ENCODE results near the gene KCTD12. TPM values are rescaled to one million over a fixed set of nuclear protein-coding genes. Genes with fewer than 3 reads are reported as not detected.

Gene KCTD12
- polyA plus RNA-seq, 3 donors = 30.9 to 67.1 (median 31.2) TPM

GRCh38 chr13:76868371-76868770, 17.8 kb downstream of the KCTD12 start:
- Mint-ChIP-seq H3K4me1 (peaks cover 16% of the 10 kb centered on the region), H3K9me3 (peaks cover 2 to 7% (median 4%) of the 10 kb centered on the region in 7 donors), H3K27me3 (ENCODE audit: low read depth in 3 of 3) (no peaks in the 10 kb centered on the region), H3K4me3 (no peak overlapping the region), H3K36me3 (peaks cover 2% of the 10 kb centered on the region in 2 donors), H3K27ac (no peak overlapping the region)
- H3K9ac ChIP-seq (ENCODE audit: insufficient read depth, low read length, poor library complexity, severe bottlenecking) = no peak overlapping the region
- no peak overlapping the region for H3K4me2 ChIP-seq (replicated peaks; ENCODE audit: extremely low read depth, low read length, poor library complexity, severe bottlenecking)
- no peaks in the 10 kb centered on the region for H3K36me3 ChIP-seq (replicated peaks in 1 of 2; ENCODE audit: control insufficient read depth in 1 of 2, insufficient read depth in 2 of 2, low read length in 2 of 2)
- H3K4me3 ChIP-seq (replicated peaks in 1 of 3; ENCODE audit: low read depth in 2 of 3, low read length in 3 of 3) = no peak overlapping the region
- intact Hi-C loops (cut with micrococcal nuclease) = no loop called here
- H3K79me2 ChIP-seq (ENCODE audit: insufficient read depth, low read length) = no peaks in the 10 kb centered on the region
- TF ChIP-seq CTCF (IDR thresholded peaks at IDR 0.05) = no peak
- no peak overlapping the region for H3K27ac ChIP-seq (ENCODE audit: low read depth in 1 of 2, low read length in 2 of 2)
- peaks cover 4 to 15% of the 10 kb centered on the region in 2 donors for H3K4me1 ChIP-seq (ENCODE audit: control insufficient read depth in 1 of 2, insufficient read depth in 2 of 2, low read length in 2 of 2)
- no peak overlapping the region for H2AFZ ChIP-seq (ENCODE audit: insufficient read depth, low read depth, low read length, poor library complexity, severe bottlenecking)
- no peaks in the 10 kb centered on the region for H3K27me3 ChIP-seq (ENCODE audit: control insufficient read depth in 2 of 2, insufficient read depth in 2 of 2, low read length in 2 of 2)
- DNase-seq = no peak
- H3K9me3 ChIP-seq (replicated peaks in 1 of 2; ENCODE audit: control insufficient read depth in 1 of 2, insufficient read depth in 1 of 2, low read length in 2 of 2) = no peaks in the 10 kb centered on the region
- H4K20me1 ChIP-seq (ENCODE audit: insufficient read depth, low read length) = no peaks in the 10 kb centered on the region

GRCh38 chr13:76865996-76866503, 20.2 kb downstream of the KCTD12 start:
- Histone ChIP-seq H3K4me2 (replicated peaks; ENCODE audit: extremely low read depth, low read length, poor library complexity, severe bottlenecking) (no peak overlapping the region), H4K20me1 (ENCODE audit: insufficient read depth, low read length) (no peaks in the 10 kb centered on the region), H3K27ac (ENCODE audit: low read depth in 1 of 2, low read length in 2 of 2) (no peak overlapping the region), H3K9ac (ENCODE audit: insufficient read depth, low read length, poor library complexity, severe bottlenecking) (no peak overlapping the region), H3K27me3 (ENCODE audit: control insufficient read depth in 2 of 2, insufficient read depth in 2 of 2, low read length in 2 of 2) (no peaks in the 10 kb centered on the region), H3K36me3 (replicated peaks in 1 of 2; ENCODE audit: control insufficient read depth in 1 of 2, insufficient read depth in 2 of 2, low read length in 2 of 2) (no peaks in the 10 kb centered on the region), H2AFZ (ENCODE audit: insufficient read depth, low read depth, low read length, poor library complexity, severe bottlenecking) (no peak overlapping the region), H3K79me2 (ENCODE audit: insufficient read depth, low read length) (no peaks in the 10 kb centered on the region), H3K4me1 (ENCODE audit: control insufficient read depth in 1 of 2, insufficient read depth in 2 of 2, low read length in 2 of 2) (no peaks in the 10 kb centered on the region), H3K4me3 (replicated peaks in 1 of 3; ENCODE audit: low read depth in 2 of 3, low read length in 3 of 3) (no peak overlapping the region), H3K9me3 (replicated peaks in 1 of 2; ENCODE audit: control insufficient read depth in 1 of 2, insufficient read depth in 1 of 2, low read length in 2 of 2) (no peaks in the 10 kb centered on the region)
- no peak for DNase-seq
- intact Hi-C loops (cut with micrococcal nuclease) = no loop called here
- TF ChIP-seq CTCF (IDR thresholded peaks at IDR 0.05) = no peak
- H3K4me1 Mint-ChIP-seq = peaks cover 2% of the 10 kb centered on the region
- H3K9me3 Mint-ChIP-seq = peaks cover 2 to 6% (median 4%) of the 10 kb centered on the region in 7 donors
- H3K27ac Mint-ChIP-seq = peak overlapping the region in 1 of 7 donors; percentile 18
- peaks cover 2% of the 10 kb centered on the region in 2 donors for H3K36me3 Mint-ChIP-seq
- H3K4me3 Mint-ChIP-seq = no peak overlapping the region
- WGBS (ENCODE audit: insufficient coverage) = no CpG with 5 or more reads among the region's 1 CpG
- no peaks in the 10 kb centered on the region for H3K27me3 Mint-ChIP-seq (ENCODE audit: low read depth in 3 of 3)
